ENCODE results near the gene CNTNAP2. TPM values are rescaled to one million over a fixed set of nuclear protein-coding genes. Genes with fewer than 3 reads are reported as not detected.
"Not testable (repeated sequence)": the region's sequence is repeated elsewhere in the genome, so short reads cannot be mapped to it uniquely, and the experiment has no call there.

CNTNAP2 gene
- total RNA-seq, 4 donors from 2014 or later = 0.42 TPM; not detected in 3

GRCh38 chr7:147777309-147777708 is 1660.7 kb downstream of the CNTNAP2 start:
- no peak for DNase-seq (ENCODE audit: low spot score in 2 of 2)
- 60 to 75% methylated on average over 3 of the region's 3 CpGs for WGBS, 2 donors
- TF ChIP-seq POLR2A (IDR thresholded peaks at IDR 0.05) = no peak
- TF ChIP-seq EP300 (IDR thresholded peaks at IDR 0.05) = no peak
- no peak for TF ChIP-seq CTCF (IDR thresholded peaks at IDR 0.05)

GRCh38 chr7:147779949-147780348 is 1663.3 kb downstream of the CNTNAP2 start:
- Histone ChIP-seq H3K9me3 (no peaks in the 10 kb centered on the region), H3K27me3 (no peaks in the 10 kb centered on the region), H3K4me3 (no peak overlapping the region), H3K27ac (no peak overlapping the region), H3K4me1 (peaks cover 0 to 14% (median 0%) of the 10 kb centered on the region in 4 donors), H3K36me3 (no peaks in the 10 kb centered on the region)
- 50 to 55% methylated on average over 3 of the region's 3 CpGs for WGBS, 2 donors
- DNase-seq (ENCODE audit: low spot score in 2 of 2) = no peak
- TF ChIP-seq POLR2A (IDR thresholded peaks at IDR 0.05) (no peak), EP300 (IDR thresholded peaks at IDR 0.05) (no peak), CTCF (IDR thresholded peaks at IDR 0.05) (no peak)

More at GRCh38 chr7:147777309-147777708, 1660.7 kb downstream of the CNTNAP2 start:
- no peaks in the 10 kb centered on the region for H3K9me3 ChIP-seq
- no peaks in the 10 kb centered on the region for H3K27me3 ChIP-seq
- no peak overlapping the region for H3K27ac ChIP-seq
- H3K4me1 ChIP-seq = peaks cover 0 to 14% (median 0%) of the 10 kb centered on the region in 4 donors
- H3K36me3 ChIP-seq = no peaks in the 10 kb centered on the region
- H3K4me3 ChIP-seq = no peak overlapping the region

- no peaks in the 10 kb centered on the region for H3K27me3 ChIP-seq
- no peak overlapping the region for H3K27ac ChIP-seq
- no peak for DNase-seq (ENCODE audit: low spot score in 2 of 2)
- H3K4me3 ChIP-seq = no peak overlapping the region
- H3K36me3 ChIP-seq = no peaks in the 10 kb centered on the region
- TF ChIP-seq CTCF (IDR thresholded peaks at IDR 0.05) (no peak), POLR2A (IDR thresholded peaks at IDR 0.05) (no peak), EP300 (IDR thresholded peaks at IDR 0.05) (no peak)
- no peaks in the 10 kb centered on the region for H3K4me1 ChIP-seq
- H3K9me3 ChIP-seq = no peaks in the 10 kb centered on the region
- WGBS, 2 donors = 60 to 61% methylated on average over 5 of the region's 5 CpGs
These were observed 1680.0 kb downstream of the CNTNAP2 start for GRCh38 chr7:147796581-147796980.

- no peak for DNase-seq (ENCODE audit: low spot score in 2 of 2)
- Histone ChIP-seq H3K4me3 (no peak overlapping the region), H3K36me3 (no peaks in the 10 kb centered on the region), H3K27me3 (no peaks in the 10 kb centered on the region), H3K4me1 (no peaks in the 10 kb centered on the region), H3K9me3 (no peaks in the 10 kb centered on the region), H3K27ac (no peak overlapping the region)
- no peak for TF ChIP-seq POLR2A (IDR thresholded peaks at IDR 0.05)
- WGBS, 2 donors = 71 to 73% methylated on average over 5 of the region's 5 CpGs
These were observed 1681.4 kb downstream of the CNTNAP2 start for GRCh38 chr7:147798001-147798400.

GRCh38 chr7:147801762-147802161 is 1685.2 kb downstream of the CNTNAP2 start:
- H3K4me3 ChIP-seq; DNase-seq (ENCODE audit: low spot score in 2 of 2); H3K27ac ChIP-seq; H3K9me3 ChIP-seq; H3K36me3 ChIP-seq; H3K4me1 ChIP-seq; H3K27me3 ChIP-seq: not testable (repeated sequence)
- 90 to 95% methylated on average over 14 to 19 of the region's 30 CpGs for WGBS, 2 donors

GRCh38 chr7:147803151-147803550 is 1686.5 kb downstream of the CNTNAP2 start:
- Histone ChIP-seq H3K9me3 (no peaks in the 10 kb centered on the region), H3K27me3 (no peaks in the 10 kb centered on the region), H3K36me3 (no peaks in the 10 kb centered on the region), H3K4me3 (no peak overlapping the region), H3K27ac (no peak overlapping the region), H3K4me1 (no peaks in the 10 kb centered on the region)
- WGBS, 2 donors = 82 to 87% methylated on average over 3 of the region's 3 CpGs
- no peak for TF ChIP-seq EP300 (IDR thresholded peaks at IDR 0.05)
- TF ChIP-seq POLR2A (IDR thresholded peaks at IDR 0.05) = no peak
- TF ChIP-seq CTCF (IDR thresholded peaks at IDR 0.05) = no peak
- no peak for DNase-seq (ENCODE audit: low spot score in 2 of 2)

Measured in tibial nerve (tissue), 4 donors.